LNCaP clone FGC (cell line): ENCODE measurements around the gene ZSWIM5.
"Not testable (repeated sequence)": the region's sequence is repeated elsewhere in the genome, so short reads cannot be mapped to it uniquely, and the experiment has no call there.

ENCODE experiments used
- DNase-seq: peaks from one replicate; pipeline ENCODE4 v3.0.0-alpha.2; 2011; ENCODE audit warnings: low read depth
- H3K4me3 ChIP-seq: 2 replicates; pipeline ENCODE4 v1.5.1; 2011; ENCODE audit warnings: mild to moderate bottlenecking, low read depth, low read length, control low read depth
- TF ChIP-seq, protein P1 (sequence below): IDR thresholded peaks from 2 replicates; pipeline ENCODE4 v1.5.1; 2012; ENCODE audit warnings: mild to moderate bottlenecking; ENCODE audit not compliant: control insufficient read depth, insufficient read depth; ENCODE audit errors: extremely low read depth

Gene ZSWIM5

DNA sequence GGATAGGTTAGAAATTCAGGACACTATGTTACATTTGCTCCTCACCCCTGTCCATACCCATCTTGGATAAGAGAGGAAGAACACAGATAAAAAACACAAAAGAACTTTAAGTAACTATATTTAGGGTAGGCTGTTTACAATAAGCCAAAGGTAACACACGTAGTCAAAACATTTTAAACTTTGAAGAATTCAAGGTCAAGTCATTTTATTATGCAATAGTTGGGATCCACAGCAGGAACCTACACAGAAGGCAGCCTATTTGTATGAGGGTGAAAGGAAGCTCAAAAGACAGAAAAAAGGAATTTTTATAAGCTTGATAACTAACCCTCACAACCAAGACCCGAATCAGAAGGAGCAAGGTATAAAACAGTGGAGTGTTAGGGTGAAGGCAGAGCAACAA lies 89.6 kb downstream of the ZSWIM5 start:
- DNase-seq, result no peak
- no peak overlapping the region for H3K4me3 ChIP-seq
- TF ChIP-seq, protein P1, sequence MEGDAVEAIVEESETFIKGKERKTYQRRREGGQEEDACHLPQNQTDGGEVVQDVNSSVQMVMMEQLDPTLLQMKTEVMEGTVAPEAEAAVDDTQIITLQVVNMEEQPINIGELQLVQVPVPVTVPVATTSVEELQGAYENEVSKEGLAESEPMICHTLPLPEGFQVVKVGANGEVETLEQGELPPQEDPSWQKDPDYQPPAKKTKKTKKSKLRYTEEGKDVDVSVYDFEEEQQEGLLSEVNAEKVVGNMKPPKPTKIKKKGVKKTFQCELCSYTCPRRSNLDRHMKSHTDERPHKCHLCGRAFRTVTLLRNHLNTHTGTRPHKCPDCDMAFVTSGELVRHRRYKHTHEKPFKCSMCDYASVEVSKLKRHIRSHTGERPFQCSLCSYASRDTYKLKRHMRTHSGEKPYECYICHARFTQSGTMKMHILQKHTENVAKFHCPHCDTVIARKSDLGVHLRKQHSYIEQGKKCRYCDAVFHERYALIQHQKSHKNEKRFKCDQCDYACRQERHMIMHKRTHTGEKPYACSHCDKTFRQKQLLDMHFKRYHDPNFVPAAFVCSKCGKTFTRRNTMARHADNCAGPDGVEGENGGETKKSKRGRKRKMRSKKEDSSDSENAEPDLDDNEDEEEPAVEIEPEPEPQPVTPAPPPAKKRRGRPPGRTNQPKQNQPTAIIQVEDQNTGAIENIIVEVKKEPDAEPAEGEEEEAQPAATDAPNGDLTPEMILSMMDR, result no peak

DNA sequence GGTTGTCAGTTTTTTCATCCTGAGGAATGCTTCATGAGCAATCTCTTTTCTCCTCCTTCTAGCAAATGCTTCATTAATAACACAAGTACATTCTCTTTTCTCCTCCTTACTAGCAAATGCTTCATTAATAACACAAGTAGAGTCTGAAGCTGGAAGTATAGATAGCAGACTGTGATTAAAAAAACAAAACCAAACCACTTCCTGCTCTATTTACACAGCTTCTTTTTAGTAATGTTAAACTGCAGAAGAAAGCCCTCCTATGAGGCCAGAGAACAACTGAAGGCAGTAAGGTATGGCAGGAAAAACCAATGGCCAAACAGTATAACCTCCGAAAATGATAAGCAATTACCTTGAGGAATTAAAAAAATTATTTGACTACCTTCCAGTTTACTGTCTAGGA lies 90.1 kb downstream of the ZSWIM5 start:
- DNase-seq, result no peak
- TF ChIP-seq, protein P1, result no peak
- no peak overlapping the region for H3K4me3 ChIP-seq

DNA sequence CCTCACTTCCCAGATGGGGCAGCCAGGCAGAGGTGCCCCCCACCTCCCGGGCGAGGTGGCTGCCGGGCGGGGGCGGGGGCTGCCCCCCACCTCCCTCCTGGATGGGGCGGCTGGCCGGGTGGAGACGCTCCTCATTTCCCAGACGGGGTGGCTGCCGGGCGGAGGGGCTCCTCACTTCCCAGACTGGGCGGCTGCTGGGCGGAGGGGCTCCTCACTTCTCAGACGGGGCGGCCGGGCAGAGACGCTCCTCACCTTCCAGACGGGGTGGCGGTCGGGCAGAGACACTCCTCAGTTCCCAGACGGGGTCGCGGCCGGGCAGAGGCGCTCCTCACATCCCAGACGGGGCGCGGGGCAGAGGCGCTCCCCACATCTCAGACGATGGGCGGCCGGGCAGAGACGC lies 91.2 kb downstream of the ZSWIM5 start:
- not testable (repeated sequence) for DNase-seq, H3K4me3 ChIP-seq

DNA sequence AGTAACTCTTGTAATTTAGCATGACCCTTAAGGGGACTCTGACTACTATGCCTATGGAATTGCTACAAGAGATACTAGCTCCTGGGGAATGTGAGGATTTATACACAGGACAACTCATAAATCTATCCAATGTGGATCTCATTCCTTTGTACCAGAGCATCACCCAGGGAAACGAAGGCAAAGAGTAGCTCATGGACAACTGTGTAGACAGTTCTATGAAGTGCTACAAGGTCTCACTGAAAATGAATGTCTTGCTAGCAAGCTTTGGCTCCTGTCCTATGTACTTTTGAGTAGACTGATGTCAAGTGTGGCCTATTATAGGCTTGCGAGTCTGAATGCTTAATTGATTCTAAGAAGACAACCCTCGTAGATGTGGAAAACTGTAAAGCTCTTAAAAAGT lies 93.7 kb downstream of the ZSWIM5 start:
- TF ChIP-seq, protein P1, result no peak
- DNase-seq, result no peak
- H3K4me3 ChIP-seq, result no peak overlapping the region

DNA sequence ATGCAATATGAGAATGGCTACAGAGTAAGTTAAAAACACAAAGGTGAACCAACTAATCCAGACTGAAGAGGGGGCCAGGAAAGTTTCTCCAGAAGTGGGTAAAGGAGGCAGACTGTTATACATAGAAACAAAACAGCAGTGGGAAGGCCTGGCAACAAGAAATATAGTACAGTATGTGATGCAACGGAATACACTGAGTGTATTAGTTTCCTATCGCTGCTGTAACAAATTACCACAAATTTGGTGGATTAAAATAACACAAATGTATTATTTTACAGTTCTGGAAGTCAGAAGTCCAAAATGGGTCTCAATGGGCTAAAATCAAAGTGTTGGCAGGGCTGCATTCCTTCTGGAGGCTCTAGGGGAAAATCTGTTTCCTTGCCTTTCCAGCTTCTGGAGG lies 95.2 kb downstream of the ZSWIM5 start:
- no peak overlapping the region for H3K4me3 ChIP-seq
- no peak for DNase-seq
- TF ChIP-seq, protein P1, result no peak

DNA sequence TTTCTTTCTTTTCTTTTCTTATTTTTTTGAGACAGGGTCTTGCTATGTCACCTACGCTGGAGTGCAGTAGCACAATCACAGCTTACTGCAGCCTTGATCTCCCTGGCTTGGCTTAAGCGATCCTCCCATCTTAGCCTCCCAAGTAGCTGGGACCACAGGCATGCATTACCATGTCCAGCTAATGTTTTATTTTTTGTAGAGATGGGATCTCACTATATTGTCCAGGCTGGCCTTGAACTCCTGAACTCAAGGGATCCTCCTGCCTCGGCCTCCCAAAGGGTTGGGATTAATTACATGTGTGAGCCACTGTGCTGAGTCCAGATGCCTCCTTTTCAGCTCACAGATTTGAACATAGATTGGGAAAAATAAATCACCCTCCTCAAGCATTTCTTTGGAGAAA lies 98.6 kb downstream of the ZSWIM5 start:
- DNase-seq, result no peak
- TF ChIP-seq, protein P1, result no peak
- H3K4me3 ChIP-seq, result no peak overlapping the region

DNA sequence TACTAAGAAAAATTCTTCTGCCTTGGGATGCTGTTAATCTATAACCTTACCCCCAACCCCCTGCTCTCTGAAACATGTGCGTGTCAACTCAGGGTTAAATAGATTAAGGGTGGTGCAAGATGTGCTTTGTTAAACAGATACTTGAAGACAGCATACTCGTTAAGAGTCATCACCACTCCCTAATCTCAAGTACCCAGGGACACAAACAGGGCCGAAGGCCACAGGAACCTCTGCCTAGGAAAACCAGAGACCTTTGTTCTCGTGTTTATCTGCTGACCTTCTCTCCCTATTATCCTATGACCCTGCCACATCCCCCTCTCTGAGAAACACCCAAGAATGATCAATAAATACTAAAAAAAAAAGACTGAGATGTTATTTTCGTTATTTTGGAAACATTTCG lies 99.5 kb downstream of the ZSWIM5 start:
- H3K4me3 ChIP-seq, DNase-seq: not testable (repeated sequence)

DNA sequence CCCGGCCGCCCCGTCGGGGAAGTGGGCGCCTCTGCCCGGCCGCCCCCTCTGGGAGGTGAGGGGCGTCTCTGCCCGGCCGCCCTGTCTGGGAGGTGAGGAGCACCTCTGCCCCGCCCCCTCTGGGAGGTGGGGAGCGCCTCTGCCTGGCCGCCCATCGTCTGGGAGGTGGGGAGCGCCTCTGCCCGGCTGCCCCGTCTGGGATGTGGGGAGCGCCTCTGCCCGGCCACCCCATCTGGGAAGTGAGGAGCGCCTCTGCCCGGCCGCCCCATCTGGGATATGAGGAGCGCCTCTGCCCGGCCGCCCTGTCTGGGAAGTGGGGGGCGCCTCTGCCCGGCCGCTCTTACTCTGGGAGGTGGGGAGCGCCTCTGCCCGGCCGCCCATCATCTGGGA lies 100.3 kb downstream of the ZSWIM5 start:
- H3K4me3 ChIP-seq, DNase-seq: not testable (repeated sequence)

DNA sequence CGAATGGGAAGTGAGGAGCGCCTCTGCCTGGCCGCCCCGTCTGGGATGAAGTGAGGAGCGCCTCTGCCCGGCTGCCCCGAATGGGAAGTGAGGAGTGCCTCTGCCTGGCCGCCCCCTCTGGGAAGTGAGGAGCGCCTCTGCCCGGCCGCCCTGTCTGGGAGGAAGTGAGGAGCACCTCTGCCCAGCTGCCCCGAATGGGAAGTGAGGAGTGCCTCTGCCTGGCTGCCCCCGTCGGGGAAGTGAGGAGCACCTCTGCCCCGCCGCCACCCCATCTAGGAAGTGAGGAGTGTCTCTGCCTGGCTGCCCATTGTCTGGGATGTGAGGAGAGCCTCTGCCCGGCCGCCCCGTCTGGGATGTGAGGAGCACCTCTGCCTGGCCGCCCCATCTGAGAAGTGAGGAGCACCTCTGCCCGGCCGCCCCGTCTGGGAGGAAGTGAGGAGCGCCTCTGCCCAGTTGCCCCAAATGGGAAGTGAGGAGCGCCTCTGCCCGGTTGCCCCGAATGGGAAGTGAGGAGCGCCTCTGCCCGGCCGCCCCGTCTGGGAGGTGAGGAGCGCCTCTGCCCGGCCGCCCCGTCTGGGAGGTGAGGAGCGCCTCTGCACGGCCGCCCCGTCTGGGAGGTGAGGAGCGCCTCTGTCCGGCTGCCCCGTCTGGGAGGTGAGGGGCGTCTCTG lies 100.8 kb downstream of the ZSWIM5 start:
- not testable (repeated sequence) for DNase-seq, H3K4me3 ChIP-seq
